Gastroesophageal sphincter (tissue), 2 donors: ENCODE results near the gene ZBTB42.

Experiments used
- POLR2A ChIP-seq, 2 donors: fragments of 450-650 bp; IDR thresholded peaks; one replicate each; pipeline ENCODE4 v1.6.1; 2017; ENCODE audit warnings: antibody characterized with exemption in 2 of 2, mild to moderate bottlenecking in 2 of 2, moderate library complexity in 1 of 2
- POLR2AphosphoS5 ChIP-seq: sonication (generic); formaldehyde crosslinking; IDR thresholded peaks from one replicate; pipeline ENCODE4 v1.6.1; 2017; ENCODE audit warnings: antibody characterized with exemption

- TF ChIP-seq POLR2AphosphoS5: no peak
- TF ChIP-seq POLR2A (IDR thresholded peaks at IDR 0.05): no peak
Measured at GRCh38 chr14:104789752-104790743, 10.9 kb upstream of the ZBTB42 start.
